ENCODE measurements around the gene TENT4A.

GRCh38 chr5:6805841-6806240 lies 92.6 kb downstream of the TENT4A start:
- TF ChIP-seq POLR2A (IDR thresholded peaks at IDR 0.05), result no peak
- no peak for TF ChIP-seq CTCF (IDR thresholded peaks at IDR 0.05)
